Stimulated activated naive CD4-positive, alpha-beta T cell (primary cell): ENCODE data around the gene GMPPA.

Experiments used
- DNase-seq, 6 experiments: peaks; one replicate each; lab custom pipeline; 2025; lab: John Stamatoyannopoulos, UW

GMPPA gene

DNA sequence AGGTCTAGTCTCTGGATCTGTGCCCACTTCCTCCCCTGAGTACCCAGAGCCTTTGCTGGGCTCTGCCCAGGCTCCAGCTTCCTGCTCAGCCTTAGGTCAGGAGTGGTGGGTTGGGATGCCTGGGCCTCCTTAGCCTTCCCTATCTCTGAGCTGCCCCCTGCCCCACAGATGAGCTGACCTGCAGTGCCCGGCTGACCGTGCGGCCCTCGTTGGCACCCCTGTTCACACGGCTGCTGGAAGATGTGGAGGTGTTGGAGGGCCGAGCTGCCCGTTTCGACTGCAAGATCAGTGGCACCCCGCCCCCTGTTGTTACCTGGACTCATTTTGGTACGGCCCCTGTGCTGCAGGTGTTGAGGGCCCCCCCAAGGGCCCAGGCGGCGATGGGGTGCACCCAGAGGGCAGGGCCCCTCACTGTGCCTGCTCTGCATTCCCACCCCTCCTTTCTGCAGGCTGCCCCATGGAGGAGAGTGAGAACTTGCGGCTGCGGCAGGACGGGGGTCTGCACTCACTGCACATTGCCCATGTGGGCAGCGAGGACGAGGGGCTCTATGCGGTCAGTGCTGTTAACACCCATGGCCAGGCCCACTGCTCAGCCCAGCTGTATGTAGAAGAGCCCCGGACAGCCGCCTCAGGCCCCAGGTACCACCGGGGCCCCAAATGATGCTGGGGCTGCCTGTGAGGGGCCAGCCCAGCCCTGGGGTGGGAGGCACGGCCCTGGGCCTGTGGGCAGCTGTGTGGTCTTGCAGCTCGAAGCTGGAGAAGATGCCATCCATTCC, 30.1 kb upstream of the GMPPA start:
- no peak for DNase-seq

DNA sequence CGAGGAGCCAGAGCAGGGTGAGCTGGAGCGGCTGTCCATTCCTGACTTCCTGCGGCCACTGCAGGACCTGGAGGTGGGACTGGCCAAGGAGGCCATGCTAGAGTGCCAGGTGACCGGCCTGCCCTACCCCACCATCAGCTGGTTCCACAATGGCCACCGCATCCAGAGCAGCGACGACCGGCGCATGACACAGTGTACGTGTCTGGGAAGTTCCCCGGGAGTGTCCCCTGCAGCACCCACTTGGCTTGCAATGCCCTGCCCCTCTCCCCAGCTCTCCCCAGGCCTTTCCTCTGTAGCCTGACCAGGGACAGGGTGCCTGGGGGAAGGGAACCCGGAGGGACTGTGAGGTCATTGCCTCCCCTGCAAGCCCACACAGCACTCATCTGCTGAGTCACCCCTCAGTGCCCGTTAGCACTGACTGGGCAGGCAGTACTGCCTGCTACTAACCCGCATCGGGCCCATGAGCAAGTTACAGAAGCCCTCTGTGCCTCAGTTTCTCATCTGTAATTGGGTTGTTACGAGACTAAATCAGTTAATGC, 29.4 kb upstream of the GMPPA start:
- no peak for DNase-seq

DNA sequence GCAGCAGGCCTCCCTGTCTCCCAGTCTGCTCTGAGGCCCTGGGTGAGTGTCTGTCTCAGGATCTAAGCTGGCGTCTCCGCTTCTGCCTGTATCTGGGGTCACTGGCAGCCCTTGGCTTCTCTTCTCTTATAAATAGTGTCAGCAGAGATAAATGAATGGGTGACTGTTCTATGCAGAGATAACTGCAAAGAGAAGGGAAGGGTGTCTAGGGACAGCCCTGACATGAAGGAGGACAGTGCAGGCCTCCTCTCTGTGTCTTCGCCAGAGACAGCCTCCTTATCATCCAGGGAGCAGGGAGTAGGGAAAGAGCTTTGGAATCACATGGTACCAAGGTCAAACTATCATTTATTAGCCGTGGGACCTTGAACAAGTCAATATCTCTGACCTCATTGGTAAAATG, 28.3 kb upstream of the GMPPA start:
- no peak for DNase-seq

DNA sequence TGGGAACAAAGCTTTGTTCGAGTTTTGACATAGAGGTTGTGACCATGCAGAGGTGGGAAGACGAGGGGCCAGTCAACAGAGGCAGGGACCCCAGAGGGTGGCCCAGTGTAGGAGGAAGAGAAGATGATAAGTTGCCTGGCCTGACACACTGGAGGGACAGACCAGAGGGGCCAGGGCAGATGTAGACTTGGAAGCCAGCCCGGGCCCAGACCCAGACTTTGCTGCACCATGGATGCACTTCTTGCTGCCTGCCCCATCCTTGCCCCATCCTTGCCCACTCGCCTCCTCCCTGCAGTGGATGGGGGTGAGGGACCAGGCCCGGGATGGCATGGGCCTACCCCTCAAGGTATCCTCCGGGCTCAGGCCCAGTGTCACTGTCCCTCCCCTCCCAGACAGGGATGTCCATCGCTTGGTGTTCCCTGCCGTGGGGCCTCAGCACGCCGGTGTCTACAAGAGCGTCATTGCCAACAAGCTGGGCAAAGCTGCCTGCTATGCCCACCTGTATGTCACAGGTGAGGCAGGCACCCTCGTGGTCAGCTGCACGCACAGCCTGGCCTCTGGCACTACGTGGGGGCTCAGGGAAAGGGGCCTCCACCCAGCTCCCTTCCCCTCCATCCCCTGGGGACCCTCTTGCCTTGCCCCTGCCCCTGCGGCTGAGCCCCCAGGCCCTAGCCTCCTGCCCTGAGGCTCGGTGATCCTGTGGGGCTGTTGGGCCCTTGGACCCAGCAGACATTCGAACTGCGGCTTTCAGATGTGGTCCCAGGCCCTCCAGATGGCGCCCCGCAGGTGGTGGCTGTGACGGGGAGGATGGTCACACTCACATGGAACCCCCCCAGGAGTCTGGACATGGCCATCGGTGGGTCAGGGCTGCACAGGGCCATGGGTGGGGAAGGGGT, 27.0 kb upstream of the GMPPA start:
- DNase-seq, result no peak

DNA sequence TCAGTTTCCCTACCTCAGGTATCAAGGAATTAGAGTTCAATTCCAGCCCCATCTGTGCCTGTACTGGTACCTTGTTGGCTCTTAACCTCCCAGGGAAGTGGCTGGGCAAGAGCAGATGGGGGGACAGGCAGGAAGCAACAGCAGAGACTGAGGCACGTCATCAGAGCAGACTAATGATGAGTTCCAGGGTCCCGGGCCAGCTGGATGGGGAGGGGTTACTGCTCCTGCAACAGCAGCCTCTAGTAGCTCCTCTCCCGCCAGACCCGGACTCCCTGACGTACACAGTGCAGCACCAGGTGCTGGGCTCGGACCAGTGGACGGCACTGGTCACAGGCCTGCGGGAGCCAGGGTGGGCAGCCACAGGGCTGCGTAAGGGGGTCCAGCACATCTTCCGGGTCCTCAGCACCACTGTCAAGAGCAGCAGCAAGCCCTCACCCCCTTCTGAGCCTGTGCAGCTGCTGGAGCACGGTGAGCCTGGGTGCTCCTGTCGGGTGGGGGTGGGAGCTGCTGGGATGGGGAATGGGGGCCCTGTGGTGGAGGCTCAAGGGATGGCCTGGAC, 26.0 kb upstream of the GMPPA start:
- DNase-seq, result no peak

DNA sequence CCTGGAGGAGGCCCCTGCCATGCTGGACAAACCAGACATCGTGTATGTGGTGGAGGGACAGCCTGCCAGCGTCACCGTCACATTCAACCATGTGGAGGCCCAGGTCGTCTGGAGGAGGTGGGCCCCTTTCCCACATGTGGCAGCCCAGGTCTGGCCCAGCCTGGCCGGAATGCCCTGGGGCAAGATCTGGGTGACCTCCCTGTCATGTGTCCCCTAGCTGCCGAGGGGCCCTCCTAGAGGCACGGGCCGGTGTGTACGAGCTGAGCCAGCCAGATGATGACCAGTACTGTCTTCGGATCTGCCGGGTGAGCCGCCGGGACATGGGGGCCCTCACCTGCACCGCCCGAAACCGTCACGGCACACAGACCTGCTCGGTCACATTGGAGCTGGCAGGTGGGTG, 25.2 kb upstream of the GMPPA start:
- DNase-seq, result no peak

DNA sequence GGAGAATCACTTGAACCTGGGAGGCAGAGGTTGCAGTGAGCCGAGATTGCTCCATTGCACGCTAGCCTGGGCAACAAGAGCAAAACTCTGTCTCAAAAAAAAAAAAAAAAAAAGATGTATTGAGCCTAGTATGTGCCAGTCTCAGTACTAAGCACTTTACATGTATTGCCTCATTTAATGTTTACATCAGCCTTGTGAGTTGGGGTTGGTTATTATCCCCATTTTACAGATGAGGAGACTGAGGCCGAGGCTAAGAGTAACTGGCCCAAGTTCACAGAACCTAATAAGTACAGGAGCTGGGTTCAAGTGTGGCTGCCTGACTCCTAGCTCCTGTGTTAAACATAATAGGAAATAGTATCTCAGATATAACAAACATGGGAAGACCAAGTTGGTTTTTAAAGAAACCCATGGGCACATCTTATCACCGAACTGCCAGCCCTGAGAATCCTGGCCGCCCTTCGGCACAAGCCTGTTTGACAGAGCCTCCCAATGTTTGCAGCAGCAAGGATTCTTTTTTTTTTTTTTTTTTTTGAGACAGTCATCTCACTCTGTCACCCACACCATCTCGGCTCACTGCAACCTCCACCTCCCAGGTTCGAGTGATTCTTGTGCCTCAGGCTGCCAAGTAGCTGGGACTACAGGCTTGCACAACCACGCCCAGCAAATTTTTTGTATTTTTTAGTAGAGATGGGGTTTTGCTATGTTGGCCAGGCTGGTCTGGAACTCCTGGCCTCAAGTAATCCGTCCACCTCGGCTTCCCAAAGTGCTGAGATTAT, 24.2 kb upstream of the GMPPA start:
- no peak for DNase-seq

DNA sequence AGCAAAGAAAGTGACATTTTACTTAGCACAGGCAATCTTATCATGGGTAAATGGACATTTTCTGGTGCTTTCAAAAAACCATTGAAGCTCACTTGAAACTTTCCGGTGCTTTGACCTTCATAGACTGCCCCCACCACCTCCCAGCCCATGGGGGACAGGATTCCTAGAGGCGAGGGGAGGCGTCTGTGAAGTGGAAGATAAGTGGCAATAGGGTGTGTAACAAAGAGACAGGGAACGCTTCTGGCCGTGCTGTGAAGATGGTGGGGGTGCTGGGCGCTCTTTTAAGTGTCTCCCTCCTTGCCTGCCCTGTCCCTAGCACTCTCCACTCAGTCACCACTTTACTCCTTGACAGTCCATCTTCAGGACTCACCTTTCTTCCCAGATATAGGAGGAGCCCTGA, 23.4 kb upstream of the GMPPA start:
- DNase-seq, result no peak

DNA sequence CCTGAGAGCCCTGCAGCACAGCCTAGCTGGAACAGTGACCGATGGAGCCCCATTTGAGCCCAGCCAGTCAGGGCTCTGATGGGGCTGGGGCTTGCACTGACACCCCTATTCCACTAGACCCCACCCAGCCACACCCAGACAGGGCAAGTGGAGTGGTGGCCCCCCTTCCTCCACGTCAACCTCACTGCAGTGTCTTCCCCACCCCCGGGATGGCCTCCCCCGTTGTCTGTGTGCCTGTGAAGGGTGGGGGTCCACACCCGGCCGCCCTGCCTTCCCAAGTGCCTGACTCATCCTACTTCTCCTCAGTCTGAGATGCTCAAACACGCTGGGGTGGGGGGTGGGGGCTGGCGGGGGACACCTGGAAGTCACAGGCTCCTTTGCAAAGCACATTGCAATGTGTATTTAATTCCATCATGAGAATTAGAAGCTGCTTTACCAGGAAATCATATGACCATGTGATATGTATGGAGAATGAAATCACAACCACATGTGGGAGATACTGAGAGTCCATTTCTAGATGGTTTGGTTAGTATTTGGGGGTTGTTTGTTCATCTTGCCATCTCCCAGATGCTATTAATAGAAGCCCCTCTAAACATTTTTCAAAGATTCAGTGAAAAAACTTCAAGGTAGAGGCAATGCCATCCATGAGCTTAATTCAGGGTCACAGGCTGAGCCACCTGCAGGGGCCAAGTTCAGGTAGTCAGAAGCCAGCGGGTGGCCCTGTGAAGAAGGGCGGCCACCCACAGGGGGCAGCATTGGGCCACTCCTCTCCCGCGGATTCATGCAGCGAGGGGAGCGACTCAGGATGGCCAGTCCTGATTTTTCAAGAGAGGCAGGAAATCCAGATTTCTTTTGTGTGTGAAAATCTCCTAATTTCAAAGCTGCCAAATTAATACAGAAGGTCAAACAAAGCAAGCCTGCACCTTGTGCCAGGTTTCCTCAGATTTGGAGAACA, 22.7 kb upstream of the GMPPA start:
- DNase-seq, result peak in 5 of 6 experiments; percentile 18 to 38 (median 34)

DNA sequence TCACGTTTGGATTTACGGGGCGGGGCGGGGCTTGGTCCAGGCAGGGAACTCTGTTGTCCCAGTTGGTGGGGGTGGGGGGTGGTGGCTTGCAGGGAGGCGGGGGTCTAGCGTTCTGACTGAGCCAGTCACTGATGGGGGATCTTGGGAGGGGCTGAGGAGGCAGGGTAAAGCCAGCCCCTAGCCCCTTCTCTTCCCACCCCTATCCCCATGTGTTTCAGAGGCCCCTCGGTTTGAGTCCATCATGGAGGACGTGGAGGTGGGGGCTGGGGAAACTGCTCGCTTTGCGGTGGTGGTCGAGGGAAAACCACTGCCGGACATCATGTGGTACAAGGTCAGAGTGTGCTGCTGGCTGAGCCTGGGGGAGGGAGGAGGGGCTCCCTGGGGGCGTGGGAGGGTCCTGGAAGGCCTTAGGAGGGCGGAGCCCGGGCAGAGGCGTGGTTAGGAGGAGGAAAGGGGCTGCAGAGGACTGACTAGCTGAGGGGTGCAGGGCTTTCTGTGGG, 22.0 kb upstream of the GMPPA start:
- DNase-seq, result no peak

DNA sequence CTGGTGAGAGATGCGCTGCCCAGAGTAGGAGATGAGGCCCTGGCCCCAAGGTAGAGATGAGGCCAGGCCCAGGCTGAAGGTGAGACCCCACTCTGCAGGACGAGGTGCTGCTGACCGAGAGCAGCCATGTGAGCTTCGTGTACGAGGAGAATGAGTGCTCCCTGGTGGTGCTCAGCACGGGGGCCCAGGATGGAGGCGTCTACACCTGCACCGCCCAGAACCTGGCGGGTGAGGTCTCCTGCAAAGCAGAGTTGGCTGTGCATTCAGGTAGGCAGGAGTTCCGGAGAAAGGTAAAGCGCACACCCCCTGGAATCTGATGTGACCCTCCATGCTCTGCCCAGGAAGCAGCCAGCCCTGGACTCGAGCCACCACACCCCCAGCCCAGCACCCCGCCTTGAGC, 21.5 kb upstream of the GMPPA start:
- DNase-seq, result no peak

DNA sequence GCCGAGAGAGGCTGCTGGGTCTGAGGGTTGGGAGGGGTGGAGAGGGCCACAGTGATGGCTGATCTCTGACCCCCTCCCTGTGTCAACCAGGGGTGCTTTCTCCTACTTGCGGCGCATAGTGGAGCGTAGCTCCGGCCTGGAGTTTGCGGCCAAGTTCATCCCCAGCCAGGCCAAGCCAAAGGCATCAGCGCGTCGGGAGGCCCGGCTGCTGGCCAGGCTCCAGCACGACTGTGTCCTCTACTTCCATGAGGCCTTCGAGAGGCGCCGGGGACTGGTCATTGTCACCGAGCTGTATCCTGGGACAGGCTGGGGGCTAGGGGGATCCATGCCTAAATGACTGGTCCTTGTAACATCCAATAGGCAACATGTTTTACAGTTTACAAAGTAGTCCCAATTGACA, 20.9 kb upstream of the GMPPA start:
- no peak for DNase-seq

DNA sequence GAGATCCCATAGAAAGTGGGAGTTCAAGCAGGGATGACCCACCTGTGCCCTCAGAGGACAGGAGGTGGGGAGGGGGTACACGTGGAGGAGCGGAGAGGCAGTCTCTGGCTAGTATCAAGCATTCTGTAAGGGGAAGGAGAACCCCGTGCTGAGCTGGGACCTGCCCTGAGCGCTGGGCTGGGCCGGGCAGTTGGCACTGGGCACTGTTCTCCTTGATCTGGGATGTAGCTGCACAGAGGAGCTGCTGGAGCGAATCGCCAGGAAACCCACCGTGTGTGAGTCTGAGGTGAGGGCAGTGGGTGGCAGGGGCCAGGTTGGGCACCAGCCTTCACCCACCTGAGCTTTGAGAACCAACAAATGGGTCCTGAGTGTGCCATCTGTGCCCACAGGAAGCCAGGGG, 19.8 kb upstream of the GMPPA start:
- no peak for DNase-seq

DNA sequence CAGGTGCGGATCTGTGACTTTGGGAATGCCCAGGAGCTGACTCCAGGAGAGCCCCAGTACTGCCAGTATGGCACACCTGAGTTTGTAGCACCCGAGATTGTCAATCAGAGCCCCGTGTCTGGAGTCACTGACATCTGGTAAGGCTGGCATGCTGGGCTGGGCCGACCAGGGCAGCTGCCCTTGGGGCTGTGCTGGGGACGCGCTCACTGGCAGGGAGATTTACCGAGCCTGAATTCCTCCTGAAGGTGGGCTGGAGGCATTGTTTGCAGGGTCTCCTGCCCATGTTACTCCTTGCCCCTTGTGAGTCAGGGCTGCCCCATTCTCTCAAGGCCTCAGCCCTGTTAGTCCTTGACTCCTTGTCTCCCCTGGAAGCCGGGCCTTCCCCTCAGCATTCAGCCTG, 18.7 kb upstream of the GMPPA start:
- DNase-seq, result no peak

DNA sequence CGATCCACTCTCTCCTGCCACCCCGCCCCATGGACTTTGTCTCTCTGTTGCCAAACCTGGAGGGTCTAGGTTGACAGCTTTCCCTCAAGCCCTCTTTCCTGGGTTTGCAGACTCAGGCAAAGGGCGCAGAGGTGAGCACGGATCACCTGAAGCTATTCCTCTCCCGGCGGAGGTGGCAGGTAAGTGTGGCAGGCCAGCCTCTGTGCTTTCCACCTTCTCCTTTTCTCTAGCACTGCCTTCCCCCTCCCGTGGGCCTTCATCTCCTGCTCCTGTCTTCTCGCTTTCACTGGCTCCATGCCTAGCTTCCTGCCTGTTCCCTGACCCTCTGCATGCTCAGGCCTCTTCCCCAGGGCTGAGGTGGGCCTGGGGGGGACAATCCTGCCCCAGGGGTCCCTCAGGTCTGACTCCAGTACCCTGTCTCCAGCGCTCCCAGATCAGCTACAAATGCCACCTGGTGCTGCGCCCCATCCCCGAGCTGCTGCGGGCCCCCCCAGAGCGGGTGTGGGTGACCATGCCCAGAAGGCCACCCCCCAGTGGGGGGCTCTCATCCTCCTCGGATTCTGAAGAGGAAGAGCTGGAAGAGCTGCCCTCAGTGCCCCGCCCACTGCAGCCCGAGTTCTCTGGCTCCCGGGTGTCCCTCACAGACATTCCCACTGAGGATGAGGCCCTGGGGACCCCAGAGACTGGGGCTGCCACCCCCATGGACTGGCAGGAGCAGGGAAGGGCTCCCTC, 15.9 kb upstream of the GMPPA start:
- no peak for DNase-seq

DNA sequence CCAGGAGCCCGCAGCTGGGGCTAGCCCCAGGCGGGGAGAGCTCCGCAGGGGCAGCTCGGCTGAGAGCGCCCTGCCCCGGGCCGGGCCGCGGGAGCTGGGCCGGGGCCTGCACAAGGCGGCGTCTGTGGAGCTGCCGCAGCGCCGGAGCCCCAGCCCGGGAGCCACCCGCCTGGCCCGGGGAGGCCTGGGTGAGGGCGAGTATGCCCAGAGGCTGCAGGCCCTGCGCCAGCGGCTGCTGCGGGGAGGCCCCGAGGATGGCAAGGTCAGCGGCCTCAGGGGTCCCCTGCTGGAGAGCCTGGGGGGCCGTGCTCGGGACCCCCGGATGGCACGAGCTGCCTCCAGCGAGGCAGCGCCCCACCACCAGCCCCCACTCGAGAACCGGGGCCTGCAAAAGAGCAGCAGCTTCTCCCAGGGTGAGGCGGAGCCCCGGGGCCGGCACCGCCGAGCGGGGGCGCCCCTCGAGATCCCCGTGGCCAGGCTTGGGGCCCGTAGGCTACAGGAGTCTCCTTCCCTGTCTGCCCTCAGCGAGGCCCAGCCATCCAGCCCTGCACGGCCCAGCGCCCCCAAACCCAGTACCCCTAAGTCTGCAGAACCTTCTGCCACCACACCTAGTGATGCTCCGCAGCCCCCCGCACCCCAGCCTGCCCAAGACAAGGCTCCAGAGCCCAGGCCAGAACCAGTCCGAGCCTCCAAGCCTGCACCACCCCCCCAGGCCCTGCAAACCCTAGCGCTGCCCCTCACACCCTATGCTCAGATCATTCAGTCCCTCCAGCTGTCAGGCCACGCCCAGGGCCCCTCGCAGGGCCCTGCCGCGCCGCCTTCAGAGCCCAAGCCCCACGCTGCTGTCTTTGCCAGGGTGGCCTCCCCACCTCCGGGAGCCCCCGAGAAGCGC, 15.0 kb upstream of the GMPPA start:
- DNase-seq, result no peak

DNA sequence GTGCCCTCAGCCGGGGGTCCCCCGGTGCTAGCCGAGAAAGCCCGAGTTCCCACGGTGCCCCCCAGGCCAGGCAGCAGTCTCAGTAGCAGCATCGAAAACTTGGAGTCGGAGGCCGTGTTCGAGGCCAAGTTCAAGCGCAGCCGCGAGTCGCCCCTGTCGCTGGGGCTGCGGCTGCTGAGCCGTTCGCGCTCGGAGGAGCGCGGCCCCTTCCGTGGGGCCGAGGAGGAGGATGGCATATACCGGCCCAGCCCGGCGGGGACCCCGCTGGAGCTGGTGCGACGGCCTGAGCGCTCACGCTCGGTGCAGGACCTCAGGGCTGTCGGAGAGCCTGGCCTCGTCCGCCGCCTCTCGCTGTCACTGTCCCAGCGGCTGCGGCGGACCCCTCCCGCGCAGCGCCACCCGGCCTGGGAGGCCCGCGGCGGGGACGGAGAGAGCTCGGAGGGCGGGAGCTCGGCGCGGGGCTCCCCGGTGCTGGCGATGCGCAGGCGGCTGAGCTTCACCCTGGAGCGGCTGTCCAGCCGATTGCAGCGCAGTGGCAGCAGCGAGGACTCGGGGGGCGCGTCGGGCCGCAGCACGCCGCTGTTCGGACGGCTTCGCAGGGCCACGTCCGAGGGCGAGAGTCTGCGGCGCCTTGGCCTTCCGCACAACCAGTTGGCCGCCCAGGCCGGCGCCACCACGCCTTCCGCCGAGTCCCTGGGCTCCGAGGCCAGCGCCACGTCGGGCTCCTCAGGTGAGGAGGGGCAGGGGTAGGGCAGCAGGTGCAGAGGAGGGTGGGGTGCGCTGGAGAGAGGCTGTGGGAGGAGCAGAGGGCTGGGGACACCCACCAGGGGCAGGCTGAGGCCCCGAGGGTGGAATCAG, 14.1 kb upstream of the GMPPA start:
- peak in 1 of 6 experiments; percentile 19 for DNase-seq

DNA sequence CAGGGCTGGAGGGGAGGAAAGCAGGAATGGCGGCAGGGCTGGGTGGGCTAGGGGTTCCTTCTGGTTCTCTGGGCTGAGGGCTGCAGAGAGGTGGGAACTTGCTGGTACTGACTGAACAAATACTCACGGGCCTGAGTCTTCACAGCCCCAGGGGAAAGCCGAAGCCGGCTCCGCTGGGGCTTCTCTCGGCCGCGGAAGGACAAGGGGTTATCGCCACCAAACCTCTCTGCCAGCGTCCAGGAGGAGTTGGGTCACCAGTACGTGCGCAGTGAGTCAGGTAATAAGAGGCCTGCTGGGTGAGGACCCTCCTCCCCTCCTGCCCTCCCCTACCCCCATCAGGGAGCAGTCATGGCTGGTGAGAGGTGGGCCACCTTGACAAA, 13.5 kb upstream of the GMPPA start:
- no peak for DNase-seq
